Duodenal mucosa (tissue), 2 donors: ENCODE results near the gene WSCD1.

Source experiments
- H3K27ac ChIP-seq: one replicate; pipeline ENCODE4 v1.7.0; 2013; ENCODE audit warnings: low read depth, low read length
- H3K27me3 ChIP-seq, 2 donors: one replicate each; pipeline ENCODE4 v1.7.0; 2013; ENCODE audit warnings: low read length in 2 of 2, control low read depth in 1 of 2; ENCODE audit not compliant: insufficient read depth in 2 of 2, control insufficient read depth in 1 of 2
- H3K36me3 ChIP-seq, 2 donors: one replicate each; pipeline ENCODE4 v1.7.0; 2013; ENCODE audit warnings: low read length in 2 of 2, control low read depth in 1 of 2; ENCODE audit not compliant: insufficient read depth in 2 of 2, control insufficient read depth in 1 of 2
- H3K4me1 ChIP-seq, 2 donors: one replicate each; pipeline ENCODE4 v1.7.0; 2013; ENCODE audit warnings: low read length in 2 of 2, control low read depth in 1 of 2; ENCODE audit not compliant: insufficient read depth in 2 of 2, control insufficient read depth in 1 of 2
- H3K4me3 ChIP-seq, 2 donors: one replicate each; pipeline ENCODE4 v1.7.0; 2013; ENCODE audit warnings: low read length in 2 of 2, low read depth in 1 of 2
- H3K9ac ChIP-seq, 2 donors: one replicate each; pipeline ENCODE4 v1.7.0; 2013; ENCODE audit warnings: low read length in 2 of 2, low read depth in 1 of 2
- H3K9me3 ChIP-seq, 2 donors: one replicate each; pipeline ENCODE4 v1.7.0; 2013; ENCODE audit warnings: low read length in 2 of 2, control low read depth in 1 of 2; ENCODE audit not compliant: control insufficient read depth in 1 of 2

WSCD1 gene

GRCh38 chr17:6082335-6082734 is 12.2 kb downstream of the WSCD1 start:
- Histone ChIP-seq H3K36me3 (no peaks in the 10 kb centered on the region), H3K27me3 (no peaks in the 10 kb centered on the region), H3K27ac (no peak overlapping the region), H3K4me1 (no peaks in the 10 kb centered on the region), H3K9ac (no peak overlapping the region), H3K4me3 (no peak overlapping the region), H3K9me3 (no peaks in the 10 kb centered on the region)

DNA sequence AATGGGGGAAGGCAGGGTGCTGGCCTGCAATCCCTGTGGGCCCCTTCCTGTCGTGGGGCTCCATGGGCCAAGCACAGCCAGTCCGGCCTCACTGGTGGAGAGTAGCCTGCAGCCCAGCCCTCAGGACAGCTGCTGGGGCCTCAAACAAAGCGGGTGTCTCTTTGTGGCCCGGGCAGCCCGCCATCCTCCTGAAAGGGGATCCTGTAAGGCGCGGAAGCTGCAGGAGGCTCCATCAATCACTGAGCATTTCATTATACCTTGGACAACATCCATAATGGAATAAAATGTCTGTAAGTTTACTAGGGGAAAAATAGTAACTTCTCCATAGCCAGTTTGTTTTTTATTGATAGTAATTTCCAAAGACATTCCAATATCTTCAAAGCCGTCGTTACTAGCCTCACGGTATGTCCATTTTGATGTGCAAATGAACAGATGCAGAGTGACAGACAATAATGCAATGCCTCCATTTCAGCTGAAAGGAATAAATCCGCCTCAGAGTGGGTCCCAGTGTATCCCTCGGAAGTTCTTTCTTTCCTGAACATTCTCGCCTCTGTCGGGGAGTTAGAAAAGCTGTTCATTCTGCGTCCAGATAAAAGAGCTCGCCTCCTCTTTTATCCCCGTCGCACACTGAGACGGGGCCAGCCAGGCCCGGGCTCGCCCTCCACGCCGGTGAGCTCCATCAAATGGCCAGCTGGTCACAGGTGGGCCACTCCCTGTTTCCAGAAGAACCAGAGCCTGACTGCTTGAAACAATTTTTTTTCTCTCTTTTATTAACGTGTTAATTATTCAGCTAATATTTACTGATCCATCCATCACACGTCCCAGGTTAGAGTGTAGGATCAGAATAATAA is 14.4 kb downstream of the WSCD1 start:
- H3K27ac ChIP-seq = no peak overlapping the region
- H3K9me3 ChIP-seq = no peaks in the 10 kb centered on the region
- H3K4me3 ChIP-seq = no peak overlapping the region
- no peak overlapping the region for H3K9ac ChIP-seq
- H3K27me3 ChIP-seq = no peaks in the 10 kb centered on the region
- peaks cover 0 to 3% of the 10 kb centered on the region in 2 donors for H3K4me1 ChIP-seq
- no peaks in the 10 kb centered on the region for H3K36me3 ChIP-seq

DNA sequence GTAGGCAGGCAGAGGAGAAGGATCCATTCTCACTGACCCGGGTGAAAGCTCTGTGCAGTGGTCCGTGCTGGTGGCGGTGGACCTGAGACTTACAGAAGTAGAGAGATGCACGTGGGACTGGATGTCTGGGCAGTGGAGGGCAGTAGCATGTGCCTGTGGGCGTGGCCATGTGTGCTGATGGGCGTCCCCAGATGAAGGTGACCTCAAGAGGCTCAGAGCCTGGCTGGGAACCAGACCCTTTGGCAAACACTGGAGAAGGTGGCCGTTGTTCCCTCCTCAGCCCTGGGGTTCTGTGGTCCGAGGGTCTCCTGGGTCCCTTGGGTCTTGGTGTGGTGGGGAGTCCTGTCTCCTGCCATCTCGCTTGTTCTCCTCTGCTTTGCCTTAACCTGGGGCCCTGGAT is 15.6 kb downstream of the WSCD1 start:
- no peak overlapping the region for H3K9ac ChIP-seq
- no peak overlapping the region for H3K4me3 ChIP-seq
- H3K36me3 ChIP-seq = no peaks in the 10 kb centered on the region
- H3K9me3 ChIP-seq = no peaks in the 10 kb centered on the region
- H3K4me1 ChIP-seq = peaks cover 3 to 13% of the 10 kb centered on the region in 2 donors
- no peaks in the 10 kb centered on the region for H3K27me3 ChIP-seq
- H3K27ac ChIP-seq = no peak overlapping the region

DNA sequence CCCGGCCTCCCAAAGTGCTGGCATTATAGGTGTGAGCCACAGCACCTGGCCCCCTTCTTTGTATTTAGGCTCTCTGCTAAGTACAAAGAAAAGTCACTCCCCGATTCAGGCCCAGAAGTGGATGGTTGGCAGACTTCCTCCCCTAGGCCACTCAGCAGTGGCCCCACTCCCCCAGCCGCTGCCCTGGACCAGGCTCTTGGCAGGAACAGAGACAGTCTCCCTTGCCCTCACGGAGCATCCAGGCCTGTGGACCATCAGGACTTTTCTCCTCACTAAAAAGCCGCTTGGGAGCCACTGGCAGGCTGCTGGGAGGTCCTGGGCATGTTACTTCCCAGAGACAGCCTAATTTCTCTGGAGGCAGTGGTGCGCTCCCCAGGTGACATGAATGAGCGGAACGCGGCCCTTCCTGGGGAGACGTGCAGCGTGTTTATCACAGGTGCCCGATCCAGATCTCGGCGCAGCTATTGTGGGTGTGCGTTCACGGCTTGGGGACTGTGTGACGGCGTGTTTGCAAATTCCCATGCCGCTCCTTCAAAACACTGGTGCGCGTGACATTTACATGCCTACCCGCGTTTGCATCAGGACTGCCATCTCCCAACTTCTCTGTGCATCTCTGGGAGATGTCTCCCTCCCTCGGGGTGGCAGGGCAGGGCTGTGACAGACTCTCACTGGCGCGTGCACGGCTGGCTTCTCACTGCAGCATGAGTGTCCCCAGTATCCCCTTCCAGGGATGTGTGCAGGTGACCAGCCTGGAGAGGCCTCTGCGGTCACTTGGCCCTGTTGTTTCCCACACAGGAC is 16.6 kb downstream of the WSCD1 start:
- no peaks in the 10 kb centered on the region for H3K36me3 ChIP-seq
- H3K9me3 ChIP-seq = no peaks in the 10 kb centered on the region
- H3K9ac ChIP-seq = no peak overlapping the region
- no peak overlapping the region for H3K4me3 ChIP-seq
- H3K4me1 ChIP-seq = peaks cover 3 to 13% of the 10 kb centered on the region in 2 donors
- no peaks in the 10 kb centered on the region for H3K27me3 ChIP-seq
- no peak overlapping the region for H3K27ac ChIP-seq

DNA sequence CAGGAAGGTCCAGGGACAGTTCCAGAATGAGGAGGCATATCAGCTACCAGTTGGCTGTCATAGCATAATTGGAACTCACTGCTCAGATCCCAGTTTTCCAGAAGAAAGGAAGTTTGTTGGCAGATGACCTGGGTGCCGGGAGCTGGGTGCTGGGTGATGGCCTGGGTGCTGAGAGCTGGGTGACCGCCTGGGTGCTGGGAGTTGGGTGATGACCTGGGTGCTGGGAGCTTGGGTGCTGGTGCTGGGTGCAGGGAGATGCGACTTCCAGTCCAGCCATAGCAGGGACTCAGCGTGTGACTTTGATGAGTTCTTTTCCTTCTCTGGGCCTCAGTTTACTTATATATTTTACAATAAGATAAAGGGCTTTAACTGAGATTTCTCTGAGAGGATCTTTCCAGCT is 18.0 kb downstream of the WSCD1 start:
- no peaks in the 10 kb centered on the region for H3K9me3 ChIP-seq
- no peaks in the 10 kb centered on the region for H3K36me3 ChIP-seq
- no peak overlapping the region for H3K27ac ChIP-seq
- no peaks in the 10 kb centered on the region for H3K27me3 ChIP-seq
- no peak overlapping the region for H3K4me3 ChIP-seq
- peaks cover 3 to 13% of the 10 kb centered on the region in 2 donors for H3K4me1 ChIP-seq
- no peak overlapping the region for H3K9ac ChIP-seq

GRCh38 chr17:6090253-6090652 is 20.1 kb downstream of the WSCD1 start:
- Histone ChIP-seq H3K4me3 (peak overlapping the region; percentile 51 to 60), H3K4me1 (peaks cover 3 to 13% of the 10 kb centered on the region in 2 donors), H3K27me3 (no peaks in the 10 kb centered on the region), H3K27ac (no peak overlapping the region), H3K9ac (peak overlapping the region in 1 of 2 donors; percentile 32), H3K9me3 (no peaks in the 10 kb centered on the region), H3K36me3 (no peaks in the 10 kb centered on the region)

DNA sequence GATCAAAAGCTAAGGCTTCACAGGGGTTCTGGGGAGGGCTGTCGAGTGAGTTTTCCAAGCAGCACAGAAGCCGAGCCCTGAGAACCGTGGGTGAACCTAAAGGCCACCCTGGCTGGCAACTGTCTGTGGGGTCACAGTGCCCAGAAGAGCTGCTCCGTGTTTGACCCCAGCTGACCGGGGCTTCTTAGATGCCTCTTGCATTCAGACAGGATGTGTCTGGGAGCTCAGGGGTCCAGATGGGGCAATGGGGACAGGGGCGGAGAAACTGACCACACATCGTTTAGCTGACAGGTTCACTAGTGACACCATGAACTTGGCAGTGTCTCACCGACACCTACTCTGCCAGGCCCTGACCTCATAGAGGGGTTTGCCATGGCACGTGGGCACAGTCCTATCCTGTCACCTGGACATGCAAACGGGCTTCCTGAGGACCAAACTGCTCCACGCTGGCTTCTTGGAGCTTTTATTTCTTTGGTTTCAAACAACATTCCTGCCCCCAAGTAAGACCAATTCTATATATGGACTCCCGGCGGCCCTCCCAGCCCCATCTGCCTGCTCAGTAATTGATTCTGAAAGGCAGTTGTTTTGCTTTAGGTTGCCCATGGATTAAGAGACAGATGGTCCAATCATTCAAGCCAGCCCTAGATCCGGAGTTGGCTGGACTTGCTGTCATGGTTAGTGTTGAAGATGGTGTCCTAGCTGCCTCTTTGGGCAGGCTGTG is 22.2 kb downstream of the WSCD1 start:
- peaks cover 3 to 13% of the 10 kb centered on the region in 2 donors for H3K4me1 ChIP-seq
- H3K27me3 ChIP-seq = no peaks in the 10 kb centered on the region
- no peak overlapping the region for H3K9ac ChIP-seq
- no peak overlapping the region for H3K27ac ChIP-seq
- peaks cover 0 to 3% of the 10 kb centered on the region in 2 donors for H3K36me3 ChIP-seq
- H3K9me3 ChIP-seq = no peaks in the 10 kb centered on the region
- H3K4me3 ChIP-seq = no peak overlapping the region

- Histone ChIP-seq H3K27me3 (no peaks in the 10 kb centered on the region), H3K4me1 (peaks cover 3 to 13% of the 10 kb centered on the region in 2 donors), H3K9ac (no peak overlapping the region), H3K9me3 (no peaks in the 10 kb centered on the region), H3K36me3 (peaks cover 0 to 3% of the 10 kb centered on the region in 2 donors), H3K27ac (no peak overlapping the region), H3K4me3 (no peak overlapping the region)
Measured at GRCh38 chr17:6092903-6093468, 22.8 kb downstream of the WSCD1 start.

GRCh38 chr17:6094453-6094852 is 24.3 kb downstream of the WSCD1 start:
- Histone ChIP-seq H3K27ac (no peak overlapping the region), H3K9ac (no peak overlapping the region), H3K9me3 (no peaks in the 10 kb centered on the region), H3K36me3 (peaks cover 0 to 3% of the 10 kb centered on the region in 2 donors), H3K4me3 (no peak overlapping the region), H3K4me1 (peaks cover 3 to 11% of the 10 kb centered on the region in 2 donors), H3K27me3 (no peaks in the 10 kb centered on the region)
